ENCODE measurements around the gene LRRC36. TPM values are rescaled to one million over a fixed set of nuclear protein-coding genes. Genes with fewer than 3 reads are reported as not detected.

The LRRC36 gene
- total and polyA plus RNA-seq, 8 donors = 1.3 to 16.4 (median 2.4) TPM

GRCh38 chr16:67329901-67330300 is 3.3 kb downstream of the LRRC36 start:
- no peak overlapping the region for H3K4me3 ChIP-seq
- H3K36me3 ChIP-seq = no peaks in the 10 kb centered on the region
- no peaks in the 10 kb centered on the region for H3K27me3 ChIP-seq
- no peak for ATAC-seq
- no peak for DNase-seq
- intact Hi-C loops (cut with DNase I) = no loop called here
- no peak for TF ChIP-seq CTCF (IDR thresholded peaks at IDR 0.05)
- H3K27ac ChIP-seq = no peak overlapping the region
- 42 to 46% methylated on average over 5 of the region's 5 CpGs for WGBS, 2 donors
- FAIRE-seq = no peak
- H3K4me1 ChIP-seq = peaks cover 0 to 6% (median 0%) of the 10 kb centered on the region in 3 donors
- no peaks in the 10 kb centered on the region for H3K9me3 ChIP-seq

GRCh38 chr16:67333315-67333714 is 6.7 kb downstream of the LRRC36 start:
- no peak for TF ChIP-seq CTCF (IDR thresholded peaks at IDR 0.05)
- intact Hi-C loops (cut with DNase I) = no loop called here
- FAIRE-seq (no peak), ATAC-seq (peak in 1 of 4 donors; percentile 65), DNase-seq (no peak)
- H3K4me3 ChIP-seq = no peak overlapping the region
- 76 to 79% methylated on average over 2 of the region's 2 CpGs for WGBS, 2 donors
- no peaks in the 10 kb centered on the region for H3K9me3 ChIP-seq
- H3K36me3 ChIP-seq = no peaks in the 10 kb centered on the region
- H3K27ac ChIP-seq = no peak overlapping the region
- H3K4me1 ChIP-seq = no peaks in the 10 kb centered on the region
- no peaks in the 10 kb centered on the region for H3K27me3 ChIP-seq

- H3K27me3 ChIP-seq = no peaks in the 10 kb centered on the region
- H3K36me3 ChIP-seq = no peaks in the 10 kb centered on the region
- no peaks in the 10 kb centered on the region for H3K9me3 ChIP-seq
- H3K27ac ChIP-seq = no peak overlapping the region
- no peak overlapping the region for H3K4me3 ChIP-seq
- no peak for FAIRE-seq
- no peak for TF ChIP-seq CTCF (IDR thresholded peaks at IDR 0.05)
- no peak for ATAC-seq
- H3K4me1 ChIP-seq = no peaks in the 10 kb centered on the region
- intact Hi-C loops (cut with DNase I) = no loop called here
- DNase-seq = no peak
- WGBS, 2 donors = 57 to 67% methylated on average over 1 of the region's 1 CpG
Observed at GRCh38 chr16:67336116-67336515, 9.5 kb downstream of the LRRC36 start.

GRCh38 chr16:67336648-67337047 is 10.0 kb downstream of the LRRC36 start:
- DNase-seq = no peak
- no peak overlapping the region for H3K27ac ChIP-seq
- ATAC-seq = no peak
- no peak for TF ChIP-seq CTCF (IDR thresholded peaks at IDR 0.05)
- intact Hi-C loops (cut with DNase I) = no loop called here
- no peaks in the 10 kb centered on the region for H3K27me3 ChIP-seq
- no peak overlapping the region for H3K4me3 ChIP-seq
- no peaks in the 10 kb centered on the region for H3K36me3 ChIP-seq
- no peak for FAIRE-seq
- no peaks in the 10 kb centered on the region for H3K9me3 ChIP-seq
- H3K4me1 ChIP-seq = no peaks in the 10 kb centered on the region
- WGBS, 2 donors = 84 to 87% methylated on average over 1 of the region's 1 CpG

DNA sequence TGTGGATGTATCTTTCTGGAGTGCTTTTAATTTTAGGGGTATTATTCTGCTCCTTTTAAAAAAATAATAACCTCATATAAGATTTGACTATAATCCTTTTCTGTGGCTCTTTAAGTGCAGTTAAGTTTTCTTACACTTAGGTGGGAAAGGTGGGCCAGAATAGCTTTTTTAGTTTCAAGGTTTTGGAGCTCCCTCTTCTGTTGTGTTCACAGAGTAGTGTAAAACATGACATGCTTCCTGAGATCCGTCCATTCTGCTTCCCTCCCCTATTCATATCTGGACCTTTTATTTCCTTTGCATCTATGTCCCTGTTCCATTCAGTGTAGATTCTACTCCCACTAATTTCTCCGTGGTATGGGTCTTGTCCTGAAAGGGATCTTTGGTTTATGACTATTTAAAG is 12.8 kb downstream of the LRRC36 start:
- DNase-seq = no peak
- Histone ChIP-seq H3K4me1 (no peaks in the 10 kb centered on the region), H3K4me3 (no peak overlapping the region), H3K27ac (no peak overlapping the region), H3K9me3 (no peaks in the 10 kb centered on the region), H3K27me3 (no peaks in the 10 kb centered on the region), H3K36me3 (no peaks in the 10 kb centered on the region)
- FAIRE-seq = no peak
- no peak for ATAC-seq
- intact Hi-C loops (cut with DNase I) = no loop called here
- WGBS, 2 donors = 49 to 53% methylated on average over 2 of the region's 2 CpGs
- TF ChIP-seq CTCF (IDR thresholded peaks at IDR 0.05) = no peak

Measured in pancreas (tissue), 10 donors.